ENCODE data around the gene PLA2G4D.

PLA2G4D gene

GRCh38 chr15:42094512-42094963, at the start of gene PLA2G4D:
Gene PLA2G4D, minus strand, starts transcription at chr15:42094562. Its CDS starts 103 bp downstream, at chr15:42094459.
- no peaks in the 10 kb centered on the region for H3K4me1 ChIP-seq (ENCODE audit: control insufficient read depth, insufficient read depth, low read length, unreplicated experiment)
- no peak within 1 kb of the TSS for H2AFZ ChIP-seq (ENCODE audit: low read length, unreplicated experiment)
- H3K27ac ChIP-seq (ENCODE audit: low read depth, low read length), result no peak within 1 kb of the TSS
- H3K4me3 ChIP-seq (ENCODE audit: low read depth, low read length), result no peak within 1 kb of the TSS
- H3K27me3 ChIP-seq (ENCODE audit: insufficient read depth, low read length), result peaks cover 30% of the 10 kb centered on the region
- H3K36me3 ChIP-seq (ENCODE audit: insufficient read depth, low read length), result no peaks in the 10 kb centered on the region
- no peaks in the 10 kb centered on the region for H3K79me2 ChIP-seq (ENCODE audit: control insufficient read depth, insufficient read depth, low read length, unreplicated experiment)

GRCh38 chr15:42143356-42143755, 49.0 kb upstream of the PLA2G4D start:
- no peaks in the 10 kb centered on the region for H3K4me1 ChIP-seq (ENCODE audit: control insufficient read depth, insufficient read depth, low read length, unreplicated experiment)
- H3K27ac ChIP-seq (ENCODE audit: low read depth, low read length), result no peak overlapping the region
- peaks cover 51% of the 10 kb centered on the region for H3K27me3 ChIP-seq (ENCODE audit: insufficient read depth, low read length)
- no peak overlapping the region for H2AFZ ChIP-seq (ENCODE audit: low read length, unreplicated experiment)
- H3K79me2 ChIP-seq (ENCODE audit: control insufficient read depth, insufficient read depth, low read length, unreplicated experiment), result no peaks in the 10 kb centered on the region
- H3K4me3 ChIP-seq (ENCODE audit: low read depth, low read length), result no peak overlapping the region
- no peaks in the 10 kb centered on the region for H3K36me3 ChIP-seq (ENCODE audit: insufficient read depth, low read length)

GRCh38 chr15:42141795-42142667, 47.7 kb upstream of the PLA2G4D start:
- H3K79me2 ChIP-seq (ENCODE audit: control insufficient read depth, insufficient read depth, low read length, unreplicated experiment), result no peaks in the 10 kb centered on the region
- no peaks in the 10 kb centered on the region for H3K36me3 ChIP-seq (ENCODE audit: insufficient read depth, low read length)
- H3K4me3 ChIP-seq (ENCODE audit: low read depth, low read length), result no peak overlapping the region
- H3K27me3 ChIP-seq (ENCODE audit: insufficient read depth, low read length), result peaks cover 52% of the 10 kb centered on the region
- no peak overlapping the region for H3K27ac ChIP-seq (ENCODE audit: low read depth, low read length)
- H3K4me1 ChIP-seq (ENCODE audit: control insufficient read depth, insufficient read depth, low read length, unreplicated experiment), result no peaks in the 10 kb centered on the region
- no peak overlapping the region for H2AFZ ChIP-seq (ENCODE audit: low read length, unreplicated experiment)

- Histone ChIP-seq H2AFZ (ENCODE audit: low read length, unreplicated experiment) (no peak overlapping the region), H3K79me2 (ENCODE audit: control insufficient read depth, insufficient read depth, low read length, unreplicated experiment) (no peaks in the 10 kb centered on the region), H3K4me3 (ENCODE audit: low read depth, low read length) (no peak overlapping the region), H3K27me3 (ENCODE audit: insufficient read depth, low read length) (peaks cover 53% of the 10 kb centered on the region), H3K27ac (ENCODE audit: low read depth, low read length) (no peak overlapping the region), H3K36me3 (ENCODE audit: insufficient read depth, low read length) (no peaks in the 10 kb centered on the region), H3K4me1 (ENCODE audit: control insufficient read depth, insufficient read depth, low read length, unreplicated experiment) (no peaks in the 10 kb centered on the region)
These were observed 46.9 kb upstream of the PLA2G4D start for GRCh38 chr15:42141246-42141645.

- Histone ChIP-seq H3K4me3 (ENCODE audit: low read depth, low read length) (no peak overlapping the region), H3K27me3 (ENCODE audit: insufficient read depth, low read length) (peaks cover 48% of the 10 kb centered on the region), H3K4me1 (ENCODE audit: control insufficient read depth, insufficient read depth, low read length, unreplicated experiment) (no peaks in the 10 kb centered on the region), H2AFZ (ENCODE audit: low read length, unreplicated experiment) (no peak overlapping the region), H3K27ac (ENCODE audit: low read depth, low read length) (no peak overlapping the region), H3K79me2 (ENCODE audit: control insufficient read depth, insufficient read depth, low read length, unreplicated experiment) (no peaks in the 10 kb centered on the region), H3K36me3 (ENCODE audit: insufficient read depth, low read length) (no peaks in the 10 kb centered on the region)
These were observed 46.2 kb upstream of the PLA2G4D start for GRCh38 chr15:42140383-42141070.

- peaks cover 38% of the 10 kb centered on the region for H3K27me3 ChIP-seq (ENCODE audit: insufficient read depth, low read length)
- H3K27ac ChIP-seq (ENCODE audit: low read depth, low read length), result no peak overlapping the region
- no peaks in the 10 kb centered on the region for H3K4me1 ChIP-seq (ENCODE audit: control insufficient read depth, insufficient read depth, low read length, unreplicated experiment)
These were observed 45.2 kb upstream of the PLA2G4D start for GRCh38 chr15:42139596-42139995.

GRCh38 chr15:42138968-42139386, 44.6 kb upstream of the PLA2G4D start:
- peaks cover 34% of the 10 kb centered on the region for H3K27me3 ChIP-seq (ENCODE audit: insufficient read depth, low read length)
- no peak overlapping the region for H3K4me3 ChIP-seq (ENCODE audit: low read depth, low read length)
- no peak overlapping the region for H3K27ac ChIP-seq (ENCODE audit: low read depth, low read length)
- H3K4me1 ChIP-seq (ENCODE audit: control insufficient read depth, insufficient read depth, low read length, unreplicated experiment), result no peaks in the 10 kb centered on the region
- H3K79me2 ChIP-seq (ENCODE audit: control insufficient read depth, insufficient read depth, low read length, unreplicated experiment), result no peaks in the 10 kb centered on the region
- H2AFZ ChIP-seq (ENCODE audit: low read length, unreplicated experiment), result no peak overlapping the region
- no peaks in the 10 kb centered on the region for H3K36me3 ChIP-seq (ENCODE audit: insufficient read depth, low read length)

More at GRCh38 chr15:42139596-42139995, 45.2 kb upstream of the PLA2G4D start:
- no peak overlapping the region for H3K4me3 ChIP-seq (ENCODE audit: low read depth, low read length)
- no peaks in the 10 kb centered on the region for H3K79me2 ChIP-seq (ENCODE audit: control insufficient read depth, insufficient read depth, low read length, unreplicated experiment)
- no peak overlapping the region for H2AFZ ChIP-seq (ENCODE audit: low read length, unreplicated experiment)
- H3K36me3 ChIP-seq (ENCODE audit: insufficient read depth, low read length), result no peaks in the 10 kb centered on the region

GRCh38 chr15:42138411-42138810, 44.0 kb upstream of the PLA2G4D start:
- H3K4me1 ChIP-seq (ENCODE audit: control insufficient read depth, insufficient read depth, low read length, unreplicated experiment), result no peaks in the 10 kb centered on the region
- H2AFZ ChIP-seq (ENCODE audit: low read length, unreplicated experiment), result no peak overlapping the region
- H3K27ac ChIP-seq (ENCODE audit: low read depth, low read length), result no peak overlapping the region
- H3K27me3 ChIP-seq (ENCODE audit: insufficient read depth, low read length), result peaks cover 34% of the 10 kb centered on the region
- no peaks in the 10 kb centered on the region for H3K79me2 ChIP-seq (ENCODE audit: control insufficient read depth, insufficient read depth, low read length, unreplicated experiment)
- no peak overlapping the region for H3K4me3 ChIP-seq (ENCODE audit: low read depth, low read length)
- no peaks in the 10 kb centered on the region for H3K36me3 ChIP-seq (ENCODE audit: insufficient read depth, low read length)

- Histone ChIP-seq H3K36me3 (ENCODE audit: insufficient read depth, low read length) (no peaks in the 10 kb centered on the region), H3K27ac (ENCODE audit: low read depth, low read length) (no peak overlapping the region), H3K79me2 (ENCODE audit: control insufficient read depth, insufficient read depth, low read length, unreplicated experiment) (no peaks in the 10 kb centered on the region), H3K4me1 (ENCODE audit: control insufficient read depth, insufficient read depth, low read length, unreplicated experiment) (no peaks in the 10 kb centered on the region), H2AFZ (ENCODE audit: low read length, unreplicated experiment) (no peak overlapping the region), H3K4me3 (ENCODE audit: low read depth, low read length) (no peak overlapping the region), H3K27me3 (ENCODE audit: insufficient read depth, low read length) (peaks cover 34% of the 10 kb centered on the region)
These were observed 43.3 kb upstream of the PLA2G4D start for GRCh38 chr15:42137461-42138261.

GRCh38 chr15:42136513-42136912, 42.2 kb upstream of the PLA2G4D start:
- Histone ChIP-seq H3K27me3 (ENCODE audit: insufficient read depth, low read length) (peaks cover 34% of the 10 kb centered on the region), H3K79me2 (ENCODE audit: control insufficient read depth, insufficient read depth, low read length, unreplicated experiment) (no peaks in the 10 kb centered on the region), H3K4me1 (ENCODE audit: control insufficient read depth, insufficient read depth, low read length, unreplicated experiment) (no peaks in the 10 kb centered on the region), H3K4me3 (ENCODE audit: low read depth, low read length) (no peak overlapping the region), H2AFZ (ENCODE audit: low read length, unreplicated experiment) (no peak overlapping the region), H3K36me3 (ENCODE audit: insufficient read depth, low read length) (no peaks in the 10 kb centered on the region), H3K27ac (ENCODE audit: low read depth, low read length) (no peak overlapping the region)
